Stimulated activated CD4-positive, alpha-beta T cell treated with anti-CD3 and anti-CD28 coated beads, Interleukin-1b, Interleukin-23, amount 100 ng/mL, for 48 hours (primary cell): ENCODE measurements around the gene SLC6A17.

ENCODE experiments used
- DNase-seq: peaks from one replicate; pipeline ENCODE4 v3.0.0-alpha.2; 2020

The SLC6A17 gene

DNA sequence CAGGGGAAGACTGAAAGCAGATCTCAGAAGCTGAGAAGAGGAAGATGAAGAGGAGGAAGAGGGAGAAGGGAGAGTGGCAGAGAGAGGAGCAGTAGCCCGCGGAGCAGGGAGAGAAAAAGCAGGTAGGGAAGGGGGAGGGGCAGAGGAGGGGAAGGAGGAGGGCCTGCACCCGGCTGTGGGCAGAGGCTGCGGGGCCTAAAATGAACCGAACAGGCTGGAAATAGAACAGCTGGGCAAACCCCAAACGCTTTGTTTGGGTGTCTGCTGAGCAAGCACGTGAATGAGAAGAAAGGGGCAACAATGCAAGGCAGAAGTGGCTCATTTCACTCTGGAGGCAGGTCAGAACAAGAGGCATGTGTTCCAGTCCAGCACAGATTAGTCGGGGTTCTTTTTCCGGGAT, 93.3 kb downstream of the SLC6A17 start:
- DNase-seq = peak; percentile 29

DNA sequence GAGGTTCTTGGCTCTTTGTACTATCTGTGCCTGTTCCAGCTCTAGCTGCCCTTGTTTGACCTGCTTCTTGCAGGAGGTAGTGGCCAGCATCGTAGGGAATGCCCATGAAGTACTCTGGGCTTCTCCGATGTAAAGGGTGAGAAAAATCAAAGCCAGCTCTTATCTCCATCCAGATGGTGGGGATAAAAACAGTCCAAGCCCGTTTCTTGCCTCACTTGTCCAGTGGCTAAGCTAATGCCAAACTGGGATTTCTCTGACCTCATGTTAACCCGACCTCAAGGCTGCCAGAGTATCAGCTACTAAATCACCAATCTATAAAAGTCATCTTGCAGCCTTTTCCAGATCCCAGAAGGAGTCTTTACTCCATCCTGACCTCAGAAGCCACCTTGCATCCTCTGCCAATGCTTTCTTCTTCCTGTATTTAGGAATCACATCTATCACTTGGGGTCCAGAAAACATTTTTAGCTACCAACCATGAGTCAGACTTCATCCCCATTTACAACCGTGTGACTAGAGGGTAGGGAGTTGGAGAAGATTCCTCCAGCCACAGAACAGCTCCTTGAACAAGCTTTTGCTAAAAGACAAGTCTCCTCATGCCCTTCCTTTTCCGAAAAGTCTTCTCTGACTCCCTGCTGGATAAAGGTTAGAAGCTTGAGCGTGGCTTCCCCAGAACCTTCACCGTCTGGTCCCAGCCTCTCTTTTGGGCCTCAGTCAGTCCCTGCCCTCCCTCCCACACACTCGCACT, 95.8 kb downstream of the SLC6A17 start:
- DNase-seq = no peak

DNA sequence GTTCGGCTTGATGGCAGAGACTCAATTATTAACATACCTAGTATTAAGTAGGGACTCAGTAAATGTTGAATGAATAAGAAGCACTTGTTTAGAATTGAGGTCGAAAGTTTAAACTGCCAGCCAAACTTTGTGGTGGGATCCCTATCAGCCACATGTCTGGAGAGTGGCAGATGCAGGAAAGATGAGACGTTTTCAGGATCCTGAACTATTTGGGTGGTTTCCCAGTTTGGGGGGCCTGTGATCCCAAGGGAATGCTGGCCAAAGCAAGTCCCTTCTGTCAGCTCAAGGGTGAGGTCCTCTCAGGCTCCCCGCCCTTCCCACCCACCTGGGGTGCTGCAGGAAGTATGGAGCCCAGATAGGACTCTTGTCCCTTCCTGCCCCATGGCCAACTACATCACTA, 98.5 kb downstream of the SLC6A17 start:
- no peak for DNase-seq

DNA sequence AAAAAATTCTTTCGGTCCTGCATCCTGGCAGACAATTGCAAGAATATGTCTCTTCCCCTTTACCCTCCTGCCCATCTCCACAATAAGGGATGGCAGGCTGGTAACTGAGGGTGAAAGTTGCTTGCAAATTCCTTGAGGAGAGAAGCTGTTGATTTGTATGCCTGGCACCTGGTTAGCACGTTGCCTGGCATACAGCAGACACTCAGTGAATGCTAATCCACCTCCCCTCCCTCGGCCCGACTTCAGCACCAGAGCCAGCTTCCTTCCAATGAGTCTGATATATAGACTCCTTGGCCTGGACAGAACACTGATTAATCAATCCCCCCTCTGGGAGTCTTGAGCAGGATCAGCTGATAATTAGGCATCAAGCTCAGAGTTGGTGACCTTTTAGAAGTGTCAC, 99.0 kb downstream of the SLC6A17 start:
- no peak for DNase-seq

DNA sequence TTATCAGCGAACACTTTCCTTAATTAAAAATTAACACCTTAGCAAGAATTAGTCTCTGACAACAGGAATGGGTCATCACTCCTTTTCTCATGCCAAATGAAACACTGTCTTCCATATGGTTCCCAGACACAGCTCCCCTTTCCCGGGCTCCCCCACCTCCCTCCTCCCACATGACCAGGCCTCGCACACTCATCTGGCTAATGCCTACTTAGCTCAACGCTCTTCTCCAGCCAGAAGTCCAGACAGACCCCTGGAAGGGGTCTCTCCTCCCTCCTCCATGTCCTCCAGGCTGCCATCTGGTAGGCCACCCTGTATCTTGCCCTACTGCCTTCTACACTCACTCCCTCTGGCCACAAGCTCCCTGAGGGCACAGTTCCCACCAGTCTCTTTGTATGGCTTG, 99.7 kb downstream of the SLC6A17 start:
- no peak for DNase-seq

DNA sequence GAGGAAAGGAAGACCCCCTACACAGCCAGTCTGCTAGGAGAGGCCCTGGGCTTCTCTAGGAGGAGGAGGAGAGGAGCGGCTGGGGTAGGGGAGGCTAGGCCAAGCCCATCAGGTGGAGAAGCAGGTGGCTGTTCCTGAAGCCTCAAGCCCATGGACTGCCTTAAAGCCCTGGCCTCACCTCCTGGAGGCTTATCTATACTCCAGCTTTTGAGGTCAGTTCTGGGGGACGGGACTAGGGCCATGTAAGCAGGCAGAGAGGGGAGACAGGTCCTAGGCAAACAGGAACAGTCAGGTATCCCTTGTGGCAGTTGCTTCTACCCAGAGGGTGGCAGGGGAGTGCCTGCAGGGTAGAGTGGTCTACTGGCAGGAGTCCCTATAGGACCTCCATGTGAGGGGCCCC, 100.5 kb downstream of the SLC6A17 start:
- DNase-seq = no peak
